ENCODE measurements around the gene ARHGEF16. TPM values are rescaled to one million over a fixed set of nuclear protein-coding genes. Genes with fewer than 3 reads are reported as not detected.

Gene ARHGEF16
- total RNA-seq, 2 experiments from 2014 or later = 0.11 to 0.22 TPM

DNA sequence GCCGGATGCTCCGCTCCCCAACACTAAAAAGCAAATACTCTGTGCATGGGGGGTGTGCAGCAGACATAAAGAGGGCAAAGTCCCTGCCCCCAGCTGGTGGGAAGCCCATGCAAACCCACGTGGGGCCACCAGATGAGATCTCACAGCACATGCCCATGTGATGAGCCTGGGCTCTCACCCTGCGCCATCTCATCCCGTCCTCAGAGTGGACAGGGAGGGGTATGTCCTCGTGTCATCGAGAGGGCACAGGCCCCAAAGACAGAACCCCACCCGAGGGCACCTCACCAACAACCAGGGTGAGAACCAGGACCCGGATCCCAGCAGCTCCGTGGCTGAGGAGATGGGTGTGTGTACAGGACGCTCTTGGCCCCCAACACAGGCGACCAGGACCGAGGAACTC, 25.1 kb upstream of the ARHGEF16 start:
- POLR2A ChIA-PET = no interaction called here
- H3K27ac Mint-ChIP-seq = no peak overlapping the region
- no peaks in the 10 kb centered on the region for H3K27me3 ChIP-seq (ENCODE audit: control insufficient read depth in 1 of 2, insufficient read depth in 2 of 2, low read length in 2 of 2)
- DNase-seq (no peak), ATAC-seq (ENCODE audit: poor library complexity) (no peak)
- no peak overlapping the region for H3K4me3 ChIP-seq (ENCODE audit: low read length)
- no peaks in the 10 kb centered on the region for H3K9me3 Mint-ChIP-seq
- H3K27me3 Mint-ChIP-seq = no peaks in the 10 kb centered on the region
- no peaks in the 10 kb centered on the region for H3K36me3 ChIP-seq (ENCODE audit: insufficient read depth, low read length)
- H3K4me1 ChIP-seq (ENCODE audit: insufficient read depth, low read length) = peaks cover 6% of the 10 kb centered on the region
- no peak overlapping the region for H3K4me3 Mint-ChIP-seq
- H3K27ac ChIP-seq (ENCODE audit: low read depth in 1 of 2, low read length in 2 of 2) = no peak overlapping the region
- no peaks in the 10 kb centered on the region for H3K36me3 Mint-ChIP-seq (ENCODE audit: low read depth)
- no peaks in the 10 kb centered on the region for H3K9me3 ChIP-seq (ENCODE audit: control insufficient read depth in 1 of 2, insufficient read depth in 1 of 2, low read length in 2 of 2)
- intact Hi-C loops (cut with DNase I, micrococcal nuclease) = loop anchor here in 1 of 2 experiments (10.0 kb wide), 1 partner anchor 1015 kb away; the partner anchor contains the start of gene PEX10
- CTCF ChIA-PET = no interaction called here
- H3K4me1 Mint-ChIP-seq (ENCODE audit: low read depth) = no peaks in the 10 kb centered on the region
- TF ChIP-seq, protein P1, sequence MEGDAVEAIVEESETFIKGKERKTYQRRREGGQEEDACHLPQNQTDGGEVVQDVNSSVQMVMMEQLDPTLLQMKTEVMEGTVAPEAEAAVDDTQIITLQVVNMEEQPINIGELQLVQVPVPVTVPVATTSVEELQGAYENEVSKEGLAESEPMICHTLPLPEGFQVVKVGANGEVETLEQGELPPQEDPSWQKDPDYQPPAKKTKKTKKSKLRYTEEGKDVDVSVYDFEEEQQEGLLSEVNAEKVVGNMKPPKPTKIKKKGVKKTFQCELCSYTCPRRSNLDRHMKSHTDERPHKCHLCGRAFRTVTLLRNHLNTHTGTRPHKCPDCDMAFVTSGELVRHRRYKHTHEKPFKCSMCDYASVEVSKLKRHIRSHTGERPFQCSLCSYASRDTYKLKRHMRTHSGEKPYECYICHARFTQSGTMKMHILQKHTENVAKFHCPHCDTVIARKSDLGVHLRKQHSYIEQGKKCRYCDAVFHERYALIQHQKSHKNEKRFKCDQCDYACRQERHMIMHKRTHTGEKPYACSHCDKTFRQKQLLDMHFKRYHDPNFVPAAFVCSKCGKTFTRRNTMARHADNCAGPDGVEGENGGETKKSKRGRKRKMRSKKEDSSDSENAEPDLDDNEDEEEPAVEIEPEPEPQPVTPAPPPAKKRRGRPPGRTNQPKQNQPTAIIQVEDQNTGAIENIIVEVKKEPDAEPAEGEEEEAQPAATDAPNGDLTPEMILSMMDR (IDR thresholded peaks at IDR 0.05) = no peak

DNA sequence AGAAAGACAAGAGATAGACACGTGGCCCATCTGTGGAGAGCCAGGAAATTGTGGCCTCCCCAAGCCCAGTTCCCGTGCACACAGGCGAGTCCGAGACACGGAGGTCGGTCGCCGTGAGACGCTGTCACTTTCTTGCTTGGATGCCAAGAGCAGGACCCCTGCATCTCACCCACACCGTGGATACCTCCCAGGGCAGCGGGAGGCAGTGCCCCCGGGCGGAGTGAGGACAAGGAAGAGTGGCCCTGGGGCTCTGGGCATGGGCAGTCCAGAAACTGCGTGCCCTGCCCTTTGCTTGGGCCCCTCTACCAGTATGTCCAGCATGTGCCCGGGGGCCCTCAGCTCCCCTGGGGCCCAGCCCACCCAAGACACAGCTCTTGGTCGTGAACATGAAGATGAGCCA, 24.7 kb upstream of the ARHGEF16 start:
- Mint-ChIP-seq H3K9me3 (no peaks in the 10 kb centered on the region), H3K4me1 (ENCODE audit: low read depth) (no peaks in the 10 kb centered on the region), H3K27ac (no peak overlapping the region), H3K36me3 (ENCODE audit: low read depth) (no peaks in the 10 kb centered on the region), H3K4me3 (no peak overlapping the region), H3K27me3 (no peaks in the 10 kb centered on the region)
- TF ChIP-seq, protein P1 (IDR thresholded peaks at IDR 0.05) = no peak
- intact Hi-C loops (cut with DNase I, micrococcal nuclease) = loop anchor here in 1 of 2 experiments (10.0 kb wide), 1 partner anchor 1015 kb away; the partner anchor contains the start of gene PEX10
- DNase-seq (no peak), ATAC-seq (ENCODE audit: poor library complexity) (no peak)
- Histone ChIP-seq H3K36me3 (ENCODE audit: insufficient read depth, low read length) (no peaks in the 10 kb centered on the region), H3K9me3 (ENCODE audit: control insufficient read depth in 1 of 2, insufficient read depth in 1 of 2, low read length in 2 of 2) (no peaks in the 10 kb centered on the region), H3K27ac (ENCODE audit: low read depth in 1 of 2, low read length in 2 of 2) (no peak overlapping the region), H3K4me3 (ENCODE audit: low read length) (no peak overlapping the region), H3K4me1 (ENCODE audit: insufficient read depth, low read length) (peaks cover 1% of the 10 kb centered on the region), H3K27me3 (ENCODE audit: control insufficient read depth in 1 of 2, insufficient read depth in 2 of 2, low read length in 2 of 2) (no peaks in the 10 kb centered on the region)
- CTCF ChIA-PET = no interaction called here
- POLR2A ChIA-PET = no interaction called here

DNA sequence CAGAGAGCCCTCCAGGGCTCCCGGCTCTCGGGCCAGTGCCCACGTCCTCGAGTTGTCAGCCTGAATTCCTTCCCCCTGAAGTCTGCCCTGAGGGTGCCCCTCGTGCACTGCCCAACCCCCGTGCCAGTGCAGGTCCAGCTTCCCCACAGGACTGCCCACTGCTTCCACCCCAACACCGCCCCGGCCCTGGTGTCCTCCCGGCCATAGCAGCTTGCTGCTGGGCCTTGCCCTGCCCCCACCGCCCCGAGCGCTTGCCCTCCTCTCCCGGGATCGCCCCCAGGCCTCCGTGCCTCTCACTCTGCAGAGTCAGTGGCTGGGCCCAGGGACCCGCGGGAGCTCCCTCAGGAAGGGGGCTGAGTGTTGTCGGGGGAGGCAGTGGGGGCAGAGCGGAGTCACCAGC, 24.1 kb upstream of the ARHGEF16 start:
- Mint-ChIP-seq H3K36me3 (ENCODE audit: low read depth) (no peaks in the 10 kb centered on the region), H3K9me3 (no peaks in the 10 kb centered on the region), H3K4me3 (no peak overlapping the region), H3K4me1 (ENCODE audit: low read depth) (no peaks in the 10 kb centered on the region), H3K27ac (no peak overlapping the region), H3K27me3 (no peaks in the 10 kb centered on the region)
- Histone ChIP-seq H3K27ac (ENCODE audit: low read depth in 1 of 2, low read length in 2 of 2) (no peak overlapping the region), H3K4me3 (ENCODE audit: low read length) (no peak overlapping the region), H3K4me1 (ENCODE audit: insufficient read depth, low read length) (no peaks in the 10 kb centered on the region), H3K36me3 (ENCODE audit: insufficient read depth, low read length) (no peaks in the 10 kb centered on the region), H3K27me3 (ENCODE audit: control insufficient read depth in 1 of 2, insufficient read depth in 2 of 2, low read length in 2 of 2) (no peaks in the 10 kb centered on the region), H3K9me3 (ENCODE audit: control insufficient read depth in 1 of 2, insufficient read depth in 1 of 2, low read length in 2 of 2) (no peaks in the 10 kb centered on the region)
- CTCF ChIA-PET = no interaction called here
- no peak for DNase-seq
- intact Hi-C loops (cut with DNase I, micrococcal nuclease) = no loop called here
- no peak for ATAC-seq (ENCODE audit: poor library complexity)
- TF ChIP-seq, protein P1 (IDR thresholded peaks at IDR 0.05) = no peak
- POLR2A ChIA-PET = no interaction called here

Measured in CD4-positive, alpha-beta T cell (primary cell).